GM21515 (cell line): ENCODE results near the gene RPRD1B.

ENCODE experiments used
- ATAC-seq: cut with Tn5 transposase; IDR thresholded peaks from one replicate; pipeline ENCODE4 v1.9.1; 2021; ENCODE audit not compliant: unreplicated experiment

RPRD1B gene, protein sequence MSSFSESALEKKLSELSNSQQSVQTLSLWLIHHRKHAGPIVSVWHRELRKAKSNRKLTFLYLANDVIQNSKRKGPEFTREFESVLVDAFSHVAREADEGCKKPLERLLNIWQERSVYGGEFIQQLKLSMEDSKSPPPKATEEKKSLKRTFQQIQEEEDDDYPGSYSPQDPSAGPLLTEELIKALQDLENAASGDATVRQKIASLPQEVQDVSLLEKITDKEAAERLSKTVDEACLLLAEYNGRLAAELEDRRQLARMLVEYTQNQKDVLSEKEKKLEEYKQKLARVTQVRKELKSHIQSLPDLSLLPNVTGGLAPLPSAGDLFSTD

DNA sequence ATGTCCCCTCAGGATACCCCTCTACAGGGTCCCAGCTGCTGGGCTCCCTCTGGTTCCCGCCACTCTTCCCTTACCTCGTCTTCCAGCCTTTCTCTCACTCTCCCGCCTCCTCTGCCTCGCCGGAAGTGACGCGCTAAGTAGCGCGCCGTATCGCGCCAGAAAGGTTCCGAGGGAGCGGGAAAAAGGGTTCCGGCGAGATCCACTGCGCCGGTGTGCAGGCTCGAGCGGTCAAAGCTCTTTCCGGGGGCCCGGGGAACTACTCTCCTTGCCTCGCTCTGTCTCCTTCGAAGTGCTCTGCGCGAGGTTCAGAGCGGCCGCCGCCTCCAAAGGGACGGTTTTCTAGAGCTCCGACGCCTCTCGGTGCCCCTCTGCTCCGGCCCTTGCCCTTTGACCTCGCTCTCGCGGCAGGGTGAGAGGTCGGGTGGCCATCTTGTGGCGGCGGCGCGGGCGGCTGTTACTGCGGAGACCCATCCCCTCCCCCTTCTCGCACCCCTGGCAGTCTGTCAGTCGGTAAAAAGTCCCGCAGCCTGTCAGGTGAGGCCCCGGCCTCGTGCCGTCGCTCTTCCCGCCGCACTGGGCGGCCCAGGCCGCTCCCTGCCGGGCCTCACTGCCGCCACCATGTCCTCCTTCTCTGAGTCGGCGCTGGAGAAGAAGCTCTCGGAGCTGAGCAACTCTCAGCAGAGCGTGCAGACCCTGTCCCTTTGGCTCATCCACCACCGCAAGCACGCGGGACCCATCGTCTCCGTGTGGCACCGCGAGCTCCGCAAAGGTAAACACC is at the start of gene RPRD1B, which contains the start of gene TTI1:
TSS of gene RPRD1B (plus strand) at position 417 of the 778 bp plus-strand sequence. CDS start at position 619, 202 bp downstream.
TSS of gene TTI1 (minus strand) at position 127 of the 778 bp plus-strand sequence. CDS start 19,640 bp downstream, outside the sequence.
- ATAC-seq: peak; percentile 71

DNA sequence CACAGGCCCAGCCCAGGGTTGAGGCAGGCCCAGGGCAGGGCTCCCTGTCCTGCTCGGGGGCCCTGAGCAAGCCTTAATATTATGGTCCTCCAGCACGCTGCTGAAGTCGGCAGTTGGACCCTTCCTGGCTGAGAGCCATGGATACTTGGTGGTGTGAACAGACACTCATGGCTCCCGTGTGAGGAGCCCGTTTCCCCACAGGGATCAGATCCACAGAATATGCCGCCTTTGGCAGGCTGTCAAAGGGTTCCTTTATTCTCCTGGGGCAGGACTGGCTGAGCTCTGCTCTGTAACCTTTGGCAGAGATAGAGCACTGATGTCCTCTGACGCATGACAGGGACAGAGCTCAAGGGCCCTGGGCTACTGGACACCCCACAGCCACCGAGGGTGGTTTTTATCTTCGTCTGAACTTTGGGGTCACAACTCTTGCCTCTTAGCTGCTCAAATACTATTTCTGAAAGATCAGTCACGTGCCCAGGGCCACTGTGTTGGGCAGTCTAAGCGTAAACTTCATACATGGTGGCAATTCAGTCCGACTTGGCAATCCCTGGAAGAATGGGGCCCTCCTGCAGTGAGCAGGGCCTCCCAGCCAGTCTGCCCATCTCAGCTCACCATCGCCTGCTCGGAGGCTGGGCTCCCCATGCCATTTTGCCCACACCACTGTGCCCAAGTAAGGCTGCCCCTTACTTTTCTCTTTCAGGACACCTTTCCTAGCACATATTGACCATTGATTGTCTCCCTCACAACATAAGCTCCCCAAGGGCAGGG is 49.3 kb upstream of the RPRD1B start:
- ATAC-seq: no peak

DNA sequence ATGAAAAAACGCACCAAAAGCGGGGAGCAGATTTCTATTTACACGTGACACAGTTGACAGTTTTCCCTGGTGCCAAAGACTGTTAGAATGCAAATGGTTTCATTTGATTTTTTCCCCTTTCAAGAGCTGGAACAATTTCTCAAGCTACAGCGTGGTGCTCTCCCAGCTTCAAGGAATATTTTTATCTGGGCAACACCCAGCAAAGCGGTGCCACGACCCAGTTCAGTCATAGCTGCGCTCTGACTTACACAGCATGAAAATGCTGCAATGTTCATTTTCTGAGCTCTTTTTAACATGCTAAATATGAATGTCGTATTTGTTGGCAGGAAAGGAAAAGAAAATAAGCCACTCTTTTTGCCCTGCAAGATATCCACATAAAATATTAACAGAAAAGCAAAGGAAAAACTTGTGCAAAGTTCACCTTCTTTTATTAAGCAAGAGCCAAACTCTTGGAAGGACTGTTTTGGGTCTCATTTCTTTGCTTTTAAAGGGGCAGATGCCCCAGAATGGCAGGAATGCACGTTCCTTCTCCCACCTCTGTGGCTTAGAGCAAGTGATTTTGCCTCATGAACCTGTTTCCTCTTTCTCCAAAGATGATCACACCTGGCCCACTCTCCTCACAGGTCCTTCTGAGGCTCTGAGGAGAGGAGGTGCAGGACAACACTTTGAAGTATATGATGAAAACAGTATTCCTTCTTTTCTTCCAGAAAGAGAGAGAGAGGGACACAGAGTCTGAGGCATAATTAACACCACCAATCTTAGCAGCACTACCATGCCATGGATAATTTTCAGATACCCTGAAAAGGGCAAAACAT is 47.3 kb upstream of the RPRD1B start:
- no peak for ATAC-seq

DNA sequence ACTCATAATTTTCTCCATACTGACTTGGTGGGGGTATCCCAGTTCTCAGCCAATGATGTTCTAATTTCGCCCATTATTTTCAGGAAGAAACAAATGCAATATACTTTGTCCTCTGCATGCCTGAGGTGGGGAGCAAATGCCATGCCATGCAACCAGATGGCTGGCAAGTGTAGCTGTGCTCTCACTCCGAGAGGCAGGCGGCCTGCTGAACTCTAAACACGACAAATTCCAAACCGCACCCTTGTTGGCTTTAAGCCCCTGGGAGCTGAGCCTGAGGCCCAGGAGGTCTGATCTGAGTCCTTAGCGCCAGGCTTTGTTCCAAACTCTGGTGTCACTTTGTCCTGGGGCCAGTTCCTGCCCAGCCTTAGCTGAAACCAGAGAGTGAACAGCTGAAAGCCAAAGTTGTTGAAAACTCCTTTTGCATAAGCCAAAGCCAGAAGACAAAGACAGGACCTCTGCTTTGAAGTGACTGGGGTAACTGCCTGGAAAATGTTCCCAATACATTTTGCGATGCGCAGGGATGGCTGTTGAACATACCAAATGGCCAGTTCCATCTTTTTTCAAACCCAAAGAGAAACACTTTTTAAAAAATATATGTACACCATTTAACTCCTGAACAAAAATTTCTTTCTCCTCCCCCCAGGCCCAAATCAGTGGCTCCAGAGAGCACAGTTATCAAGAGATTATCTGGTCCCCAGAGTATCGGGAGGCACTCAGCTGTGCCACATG is 46.5 kb upstream of the RPRD1B start:
- ATAC-seq: no peak

GRCh38 chr20:37987602-37988290 is 45.8 kb upstream of the RPRD1B start:
- no peak for ATAC-seq

DNA sequence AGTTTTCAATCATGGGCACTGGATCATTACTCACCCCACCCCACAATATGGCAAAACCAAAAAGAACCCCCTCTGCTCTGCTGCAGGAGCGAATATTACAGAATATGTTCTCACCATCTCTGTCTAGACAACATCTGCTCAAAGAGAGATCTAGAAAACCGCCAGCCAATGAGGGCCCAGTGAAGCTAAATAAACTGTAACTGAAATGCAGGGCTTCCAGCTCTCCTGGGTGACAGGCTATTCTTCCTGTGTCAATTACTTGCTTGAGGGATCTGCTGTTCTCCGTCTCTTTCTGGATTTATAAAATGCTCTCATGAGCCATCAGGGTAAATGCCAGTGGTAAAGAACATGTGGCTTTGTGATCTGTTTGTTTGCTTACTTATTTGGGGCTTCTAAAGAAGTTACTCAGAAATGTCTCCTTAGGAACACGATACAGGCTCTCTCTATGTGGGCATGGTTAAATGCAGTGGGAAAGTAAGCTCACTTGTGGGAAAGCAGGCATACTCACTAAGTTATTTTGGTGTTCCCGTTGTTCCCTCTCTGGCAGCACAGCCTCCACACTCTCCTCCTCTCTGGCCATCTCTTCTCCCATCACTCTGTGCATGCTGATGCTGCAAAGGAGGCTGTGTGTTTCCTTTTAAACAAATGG is 45.1 kb upstream of the RPRD1B start:
- ATAC-seq: no peak

DNA sequence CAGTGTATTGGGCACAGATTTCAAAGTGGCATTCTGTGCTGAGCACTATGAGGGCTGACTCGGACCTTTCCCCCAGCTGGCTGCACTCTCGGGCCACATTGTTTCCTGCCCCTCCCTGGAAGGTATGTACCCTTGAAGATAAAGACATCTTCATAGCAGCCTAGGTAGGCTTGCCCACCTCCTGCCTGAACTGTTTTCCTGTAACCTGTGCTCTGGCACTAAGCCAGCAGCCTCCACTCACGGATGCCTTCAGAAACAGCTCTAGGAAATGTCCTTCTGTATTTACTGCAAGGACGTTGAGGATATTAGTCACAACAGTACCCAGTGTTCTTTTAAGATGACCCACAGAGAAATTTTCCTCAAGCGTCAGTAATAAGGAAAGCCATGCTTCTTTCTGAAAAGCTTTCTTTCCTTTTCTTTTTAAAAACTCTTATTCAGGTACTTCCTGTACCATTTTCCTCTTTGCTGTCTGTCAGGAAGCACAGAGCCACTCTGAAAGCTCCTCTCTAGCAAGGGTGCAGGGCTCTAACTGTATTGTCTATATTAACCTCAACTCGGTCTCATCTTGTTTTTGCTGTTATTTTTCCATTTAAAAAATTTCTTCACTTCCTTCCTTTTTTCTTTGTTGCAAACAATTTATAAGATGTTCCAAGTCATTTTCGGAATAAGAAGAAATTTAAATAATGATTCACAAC is 43.8 kb upstream of the RPRD1B start:
- no peak for ATAC-seq

- ATAC-seq: peak; percentile 90
Observed at GRCh38 chr20:37990571-37991151, 42.9 kb upstream of the RPRD1B start.

GRCh38 chr20:37991157-37991866 is 42.2 kb upstream of the RPRD1B start:
- peak; percentile 2 for ATAC-seq

DNA sequence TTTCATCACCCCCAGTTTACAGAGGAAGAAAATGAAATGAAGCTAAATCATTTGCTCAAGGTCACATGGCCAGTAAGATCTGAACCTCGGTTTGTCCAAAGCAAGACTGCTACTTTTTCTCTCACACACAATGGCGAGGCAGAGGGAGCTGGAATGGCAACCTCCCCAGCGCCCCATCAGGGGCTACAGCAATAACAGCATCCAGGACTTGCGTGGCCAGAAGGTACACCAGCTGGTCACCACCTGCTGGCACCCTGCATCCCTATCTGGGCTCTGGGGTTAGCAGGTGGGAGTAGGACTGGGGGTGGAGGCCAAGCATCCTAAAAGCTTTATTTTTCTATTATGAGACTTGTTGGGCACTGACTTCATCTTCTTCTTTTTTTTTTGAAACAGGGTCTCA is 41.6 kb upstream of the RPRD1B start:
- ATAC-seq: no peak

DNA sequence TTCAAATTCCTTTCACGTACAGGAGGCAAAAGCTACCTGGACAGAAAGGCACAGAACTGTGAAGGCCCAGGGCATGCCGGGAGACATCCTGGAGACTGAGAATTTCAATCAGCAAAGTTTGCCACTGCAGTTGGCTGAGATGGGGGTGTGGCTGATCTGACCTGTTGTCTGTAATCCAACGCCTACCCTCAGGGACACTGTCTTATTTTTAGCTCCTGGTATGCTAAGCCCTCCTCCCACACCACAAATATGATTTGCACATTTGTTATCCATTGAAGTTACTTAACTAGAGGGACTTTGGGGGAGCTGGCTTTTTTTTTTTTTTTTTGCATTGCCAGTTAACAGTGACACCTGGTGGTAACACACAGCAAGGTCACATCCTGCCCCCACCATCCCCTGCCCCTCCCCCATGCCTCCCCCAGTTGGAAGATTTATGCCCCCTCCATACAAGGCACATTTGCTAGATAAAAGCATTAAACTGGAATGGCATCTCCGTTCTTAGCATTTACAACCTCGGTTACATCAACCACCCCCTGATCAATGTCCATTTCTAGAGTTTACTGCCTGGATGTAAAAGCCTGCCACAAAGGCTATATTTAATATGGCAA is 40.6 kb upstream of the RPRD1B start:
- ATAC-seq: no peak

DNA sequence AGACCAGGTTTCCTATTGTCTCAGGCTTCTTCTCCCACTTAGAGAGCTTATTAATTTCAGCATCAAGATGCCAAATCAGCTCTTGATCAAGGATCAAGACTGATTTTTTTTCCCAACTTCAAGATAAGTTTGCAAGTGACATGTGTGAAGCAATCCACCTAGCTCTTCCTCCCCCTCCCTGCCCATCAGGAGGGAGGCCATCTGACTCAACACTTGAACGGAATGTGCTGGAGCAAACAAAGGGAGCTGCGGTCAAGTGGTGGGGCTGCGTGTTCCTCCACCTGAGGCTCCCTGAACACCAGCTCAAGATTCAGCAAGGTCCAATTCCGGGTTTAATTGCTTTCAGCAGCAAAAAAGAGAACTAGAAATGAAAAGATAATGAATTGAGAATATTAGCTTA is 39.0 kb upstream of the RPRD1B start:
- no peak for ATAC-seq

DNA sequence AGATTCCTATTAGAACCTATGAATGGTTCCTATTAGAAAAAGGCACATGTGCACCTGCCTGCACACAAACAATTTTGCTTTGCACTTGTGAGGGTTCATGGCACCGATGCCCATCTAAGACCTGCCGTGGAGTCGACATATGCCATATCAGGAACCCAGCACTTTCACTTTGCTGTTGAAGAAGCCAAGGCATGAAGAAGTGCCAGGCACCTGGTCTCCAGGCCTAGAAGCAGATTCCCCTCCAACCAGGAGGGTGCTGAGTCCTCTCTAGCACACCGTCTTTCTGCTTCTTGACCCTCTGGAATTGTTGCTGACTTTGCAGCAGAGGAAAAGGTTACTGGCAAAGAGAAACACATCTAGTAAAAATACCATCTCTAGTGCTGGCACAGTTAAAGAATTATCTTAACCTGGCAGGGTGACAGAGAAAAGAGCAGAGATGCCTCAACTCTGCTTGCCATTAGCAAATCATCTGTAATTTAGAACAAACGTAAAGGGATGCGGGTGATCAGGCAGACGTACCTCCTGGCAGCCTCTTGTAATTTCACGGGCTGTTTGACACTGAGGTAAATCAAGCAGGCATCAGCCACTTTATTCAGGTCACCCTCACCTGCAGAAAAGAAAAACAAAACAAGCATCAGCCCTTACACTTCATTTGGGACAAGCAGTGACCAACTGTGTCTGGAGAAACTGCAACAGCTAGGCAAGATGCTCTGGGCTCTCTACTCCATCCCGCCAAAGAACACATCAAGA is 37.5 kb upstream of the RPRD1B start:
- ATAC-seq: no peak

DNA sequence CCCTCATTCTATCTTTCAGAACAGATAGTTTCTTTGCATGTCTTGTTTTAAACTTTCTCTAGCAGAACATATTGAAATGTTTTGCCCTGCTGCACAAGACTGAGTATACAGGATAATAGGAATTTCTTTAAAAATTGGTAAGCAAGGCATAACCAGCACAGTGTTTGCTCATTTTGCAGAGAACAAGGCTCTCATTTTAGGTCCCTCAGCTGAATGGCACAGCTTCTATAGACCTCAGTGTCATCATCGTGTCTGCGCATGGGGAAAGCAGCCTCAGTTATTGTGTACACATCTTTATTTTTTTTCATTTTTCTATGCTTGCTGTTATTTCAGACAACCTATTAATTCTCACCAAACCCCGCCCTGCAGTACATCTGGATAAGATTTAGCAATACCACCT is 36.0 kb upstream of the RPRD1B start:
- no peak for ATAC-seq

- ATAC-seq: no peak
Observed at GRCh38 chr20:37999526-38000263, 33.9 kb upstream of the RPRD1B start.
